Testis (tissue), 2 donors: ENCODE data around the gene FKTN.

Source experiments
- CTCF ChIP-seq, 3 experiments: fragments of 450-650 bp in 2 of 3; fragments of 200-600 bp in 1 of 3; sonication (generic) in 1 of 3; IDR thresholded peaks; one replicate each; pipeline ENCODE4 v1.5.1; 2016 to 2019; ENCODE audit warnings: antibody characterized with exemption in 3 of 3, mild to moderate bottlenecking in 2 of 3, moderate library complexity in 1 of 3
- POLR2A ChIP-seq: fragments of 450-650 bp; IDR thresholded peaks from one replicate; pipeline ENCODE4 v1.6.1; 2017; ENCODE audit warnings: antibody characterized with exemption, mild to moderate bottlenecking, moderate library complexity

- TF ChIP-seq CTCF (IDR thresholded peaks at IDR 0.05) (no peak), POLR2A (no peak)
Measured at GRCh38 chr9:105658351-105658750, 100.4 kb downstream of the FKTN start.
